MM.1S (cell line): ENCODE measurements around the gene ENHO.

Source experiments
- EZH2 ChIP-seq: fragments of 300-600 bp; sonication (generic); optimal IDR thresholded peaks from 2 replicates; pipeline ENCODE3; 2017; ENCODE audit warnings: low read depth, mild to moderate bottlenecking, antibody characterized with exemption, low read length, mixed read lengths
- TF ChIP-seq, protein P1 (sequence below): fragments of 300-600 bp; sonication (generic); IDR thresholded peaks from 2 replicates; pipeline ENCODE4 v1.5.1; 2016; ENCODE audit warnings: antibody characterized with exemption, low read length, mixed read lengths

DNA sequence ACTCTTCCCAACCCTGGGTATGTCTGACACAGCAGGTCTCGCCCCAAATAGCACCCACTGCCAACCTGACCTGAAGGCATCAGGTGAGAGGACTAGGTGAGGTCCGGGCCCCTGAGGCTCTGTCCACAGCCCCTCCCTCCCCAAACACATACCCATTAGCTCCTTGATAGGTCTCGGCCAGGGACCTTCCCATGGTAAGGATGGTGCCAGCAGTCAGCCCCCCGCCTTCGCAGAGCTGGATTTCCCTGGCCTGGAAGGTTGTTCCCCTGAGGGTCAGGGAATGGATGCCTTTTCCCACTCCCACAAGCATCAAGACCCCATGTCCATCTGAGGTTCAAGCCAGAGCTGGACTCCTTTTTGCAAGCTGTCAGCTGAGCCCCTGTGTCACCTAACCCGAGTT is 2.7 kb downstream of the ENHO start:
- TF ChIP-seq, protein P1, sequence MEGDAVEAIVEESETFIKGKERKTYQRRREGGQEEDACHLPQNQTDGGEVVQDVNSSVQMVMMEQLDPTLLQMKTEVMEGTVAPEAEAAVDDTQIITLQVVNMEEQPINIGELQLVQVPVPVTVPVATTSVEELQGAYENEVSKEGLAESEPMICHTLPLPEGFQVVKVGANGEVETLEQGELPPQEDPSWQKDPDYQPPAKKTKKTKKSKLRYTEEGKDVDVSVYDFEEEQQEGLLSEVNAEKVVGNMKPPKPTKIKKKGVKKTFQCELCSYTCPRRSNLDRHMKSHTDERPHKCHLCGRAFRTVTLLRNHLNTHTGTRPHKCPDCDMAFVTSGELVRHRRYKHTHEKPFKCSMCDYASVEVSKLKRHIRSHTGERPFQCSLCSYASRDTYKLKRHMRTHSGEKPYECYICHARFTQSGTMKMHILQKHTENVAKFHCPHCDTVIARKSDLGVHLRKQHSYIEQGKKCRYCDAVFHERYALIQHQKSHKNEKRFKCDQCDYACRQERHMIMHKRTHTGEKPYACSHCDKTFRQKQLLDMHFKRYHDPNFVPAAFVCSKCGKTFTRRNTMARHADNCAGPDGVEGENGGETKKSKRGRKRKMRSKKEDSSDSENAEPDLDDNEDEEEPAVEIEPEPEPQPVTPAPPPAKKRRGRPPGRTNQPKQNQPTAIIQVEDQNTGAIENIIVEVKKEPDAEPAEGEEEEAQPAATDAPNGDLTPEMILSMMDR, result no peak
- no peak for TF ChIP-seq EZH2
